ENCODE results near the gene PTX3.

DNA sequence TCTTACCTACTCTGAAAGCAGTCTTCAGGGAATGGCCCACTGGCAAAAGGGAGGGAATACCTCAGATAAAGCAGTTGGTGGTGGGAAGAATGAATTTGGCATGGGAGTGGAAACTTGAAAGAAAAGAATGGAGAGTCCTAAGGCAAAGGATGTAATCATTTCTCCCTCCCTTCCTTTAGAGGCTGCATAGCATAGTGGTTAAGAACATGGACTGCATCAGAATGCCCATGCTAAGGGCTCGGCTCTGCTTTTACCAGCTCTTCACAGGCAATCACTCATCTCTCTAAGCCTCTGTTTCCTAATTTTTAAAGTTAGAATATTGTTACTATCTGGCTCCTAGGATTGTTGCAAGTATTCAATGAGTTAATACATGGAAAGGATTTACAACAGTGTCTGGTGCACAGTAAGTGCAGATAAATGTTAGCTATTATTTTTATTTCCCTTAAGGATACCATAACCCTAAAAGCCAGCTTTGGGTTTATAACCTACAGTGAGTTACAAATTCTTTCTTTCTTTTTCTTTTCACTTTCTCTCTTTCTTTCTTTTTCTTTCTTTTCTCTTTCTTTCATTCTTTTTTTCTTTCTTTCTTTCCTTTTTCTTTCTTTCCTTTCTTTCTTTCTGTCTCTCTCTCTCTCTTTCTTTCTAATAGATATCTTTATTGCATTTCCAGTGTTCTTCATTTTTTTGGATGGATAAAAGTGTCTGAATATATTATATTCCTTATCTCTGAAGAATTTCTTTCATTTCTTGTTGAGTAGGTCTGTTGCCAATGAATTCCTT, 43.0 kb downstream of the PTX3 start:
- no peak for TF ChIP-seq TEAD4 (CRISPR knock-in tag; IDR thresholded peaks at IDR 0.05)
- TF ChIP-seq SP1 (CRISPR knock-in tag; conservative IDR thresholded peaks at IDR 0.05): no peak
- TF ChIP-seq, protein P1, sequence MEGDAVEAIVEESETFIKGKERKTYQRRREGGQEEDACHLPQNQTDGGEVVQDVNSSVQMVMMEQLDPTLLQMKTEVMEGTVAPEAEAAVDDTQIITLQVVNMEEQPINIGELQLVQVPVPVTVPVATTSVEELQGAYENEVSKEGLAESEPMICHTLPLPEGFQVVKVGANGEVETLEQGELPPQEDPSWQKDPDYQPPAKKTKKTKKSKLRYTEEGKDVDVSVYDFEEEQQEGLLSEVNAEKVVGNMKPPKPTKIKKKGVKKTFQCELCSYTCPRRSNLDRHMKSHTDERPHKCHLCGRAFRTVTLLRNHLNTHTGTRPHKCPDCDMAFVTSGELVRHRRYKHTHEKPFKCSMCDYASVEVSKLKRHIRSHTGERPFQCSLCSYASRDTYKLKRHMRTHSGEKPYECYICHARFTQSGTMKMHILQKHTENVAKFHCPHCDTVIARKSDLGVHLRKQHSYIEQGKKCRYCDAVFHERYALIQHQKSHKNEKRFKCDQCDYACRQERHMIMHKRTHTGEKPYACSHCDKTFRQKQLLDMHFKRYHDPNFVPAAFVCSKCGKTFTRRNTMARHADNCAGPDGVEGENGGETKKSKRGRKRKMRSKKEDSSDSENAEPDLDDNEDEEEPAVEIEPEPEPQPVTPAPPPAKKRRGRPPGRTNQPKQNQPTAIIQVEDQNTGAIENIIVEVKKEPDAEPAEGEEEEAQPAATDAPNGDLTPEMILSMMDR (IDR thresholded peaks at IDR 0.05): no peak
- TF ChIP-seq, protein P2, sequence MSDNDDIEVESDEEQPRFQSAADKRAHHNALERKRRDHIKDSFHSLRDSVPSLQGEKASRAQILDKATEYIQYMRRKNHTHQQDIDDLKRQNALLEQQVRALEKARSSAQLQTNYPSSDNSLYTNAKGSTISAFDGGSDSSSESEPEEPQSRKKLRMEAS (CRISPR knock-in tag; IDR thresholded peaks at IDR 0.05): no peak
- TF ChIP-seq, protein P3, sequence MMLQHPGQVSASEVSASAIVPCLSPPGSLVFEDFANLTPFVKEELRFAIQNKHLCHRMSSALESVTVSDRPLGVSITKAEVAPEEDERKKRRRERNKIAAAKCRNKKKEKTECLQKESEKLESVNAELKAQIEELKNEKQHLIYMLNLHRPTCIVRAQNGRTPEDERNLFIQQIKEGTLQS (CRISPR knock-in tag; conservative IDR thresholded peaks at IDR 0.05): no peak
- no peak for TF ChIP-seq CREB1 (CRISPR knock-in tag; IDR thresholded peaks at IDR 0.05)
- no peak for TF ChIP-seq TP53 (CRISPR knock-in tag; IDR thresholded peaks at IDR 0.05)
- TF ChIP-seq JUN (CRISPR knock-in tag; IDR thresholded peaks at IDR 0.05): no peak
- no peak for TF ChIP-seq GABPB1 (CRISPR knock-in tag; IDR thresholded peaks at IDR 0.05)
- TF ChIP-seq, protein P4, sequence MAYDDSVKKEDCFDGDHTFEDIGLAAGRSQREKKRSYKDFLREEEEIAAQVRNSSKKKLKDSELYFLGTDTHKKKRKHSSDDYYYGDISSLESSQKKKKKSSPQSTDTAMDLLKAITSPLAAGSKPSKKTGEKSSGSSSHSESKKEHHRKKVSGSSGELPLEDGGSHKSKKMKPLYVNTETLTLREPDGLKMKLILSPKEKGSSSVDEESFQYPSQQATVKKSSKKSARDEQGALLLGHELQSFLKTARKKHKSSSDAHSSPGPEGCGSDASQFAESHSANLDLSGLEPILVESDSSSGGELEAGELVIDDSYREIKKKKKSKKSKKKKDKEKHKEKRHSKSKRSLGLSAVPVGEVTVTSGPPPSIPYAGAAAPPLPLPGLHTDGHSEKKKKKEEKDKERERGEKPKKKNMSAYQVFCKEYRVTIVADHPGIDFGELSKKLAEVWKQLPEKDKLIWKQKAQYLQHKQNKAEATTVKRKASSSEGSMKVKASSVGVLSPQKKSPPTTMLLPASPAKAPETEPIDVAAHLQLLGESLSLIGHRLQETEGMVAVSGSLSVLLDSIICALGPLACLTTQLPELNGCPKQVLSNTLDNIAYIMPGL (CRISPR knock-in tag; IDR thresholded peaks at IDR 0.05): no peak
- no peak for TF ChIP-seq MXD4 (CRISPR knock-in tag; IDR thresholded peaks at IDR 0.05; ENCODE audit: borderline replicate concordance)
- TF ChIP-seq, protein P5, sequence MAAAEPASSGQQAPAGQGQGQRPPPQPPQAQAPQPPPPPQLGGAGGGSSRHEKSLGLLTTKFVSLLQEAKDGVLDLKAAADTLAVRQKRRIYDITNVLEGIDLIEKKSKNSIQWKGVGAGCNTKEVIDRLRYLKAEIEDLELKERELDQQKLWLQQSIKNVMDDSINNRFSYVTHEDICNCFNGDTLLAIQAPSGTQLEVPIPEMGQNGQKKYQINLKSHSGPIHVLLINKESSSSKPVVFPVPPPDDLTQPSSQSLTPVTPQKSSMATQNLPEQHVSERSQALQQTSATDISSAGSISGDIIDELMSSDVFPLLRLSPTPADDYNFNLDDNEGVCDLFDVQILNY (CRISPR knock-in tag; IDR thresholded peaks at IDR 0.05): no peak
- TF ChIP-seq, protein P6, sequence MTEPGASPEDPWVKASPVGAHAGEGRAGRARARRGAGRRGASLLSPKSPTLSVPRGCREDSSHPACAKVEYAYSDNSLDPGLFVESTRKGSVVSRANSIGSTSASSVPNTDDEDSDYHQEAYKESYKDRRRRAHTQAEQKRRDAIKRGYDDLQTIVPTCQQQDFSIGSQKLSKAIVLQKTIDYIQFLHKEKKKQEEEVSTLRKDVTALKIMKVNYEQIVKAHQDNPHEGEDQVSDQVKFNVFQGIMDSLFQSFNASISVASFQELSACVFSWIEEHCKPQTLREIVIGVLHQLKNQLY (CRISPR knock-in tag; IDR thresholded peaks at IDR 0.05): no peak
- TF ChIP-seq ELF4 (CRISPR knock-in tag; IDR thresholded peaks at IDR 0.05; ENCODE audit: low read depth): no peak
